HCT116 (cell line): ENCODE data around the gene FAM163B.

Experiments used
- ELF1 ChIP-seq: IDR thresholded peaks from 2 replicates; pipeline ENCODE4 v1.6.1; 2012; ENCODE audit warnings: low read depth, borderline replicate concordance
- MAX ChIP-seq: IDR thresholded peaks from 2 replicates; pipeline ENCODE4 v1.6.1; 2012
- POLR2A ChIP-seq: IDR thresholded peaks from 2 replicates; pipeline ENCODE4 v1.7.0; 2011; ENCODE audit warnings: borderline replicate concordance; ENCODE audit not compliant: insufficient read depth, insufficient read length; ENCODE audit errors: extremely low read depth
- POLR2AphosphoS5 ChIP-seq: IDR thresholded peaks from 2 replicates; pipeline ENCODE4 v1.6.1; 2011; ENCODE audit warnings: mild to moderate bottlenecking, low read depth, low read length, moderate library complexity
- TF ChIP-seq, protein P1 (sequence below), 3 experiments: fragments of 200-600 bp in 1 of 3; sonication (generic) in 1 of 3; IDR thresholded peaks in 2 of 3; conservative IDR thresholded peaks in 1 of 3; 2 replicates each; pipeline ENCODE4 v1.5.1; 2012 to 2017; ENCODE audit warnings: low read depth in 2 of 3, low read length in 2 of 3, antibody characterized with exemption in 1 of 3, borderline replicate concordance in 1 of 3, control low read depth in 1 of 3, mild to moderate bottlenecking in 1 of 3, mixed read lengths in 1 of 3, mixed run types in 1 of 3, moderate library complexity in 1 of 3; ENCODE audit not compliant: insufficient read depth in 1 of 3

- TF ChIP-seq POLR2A (no peak), POLR2AphosphoS5 (no peak), MAX (no peak), ELF1 (no peak)
- TF ChIP-seq, protein P1, sequence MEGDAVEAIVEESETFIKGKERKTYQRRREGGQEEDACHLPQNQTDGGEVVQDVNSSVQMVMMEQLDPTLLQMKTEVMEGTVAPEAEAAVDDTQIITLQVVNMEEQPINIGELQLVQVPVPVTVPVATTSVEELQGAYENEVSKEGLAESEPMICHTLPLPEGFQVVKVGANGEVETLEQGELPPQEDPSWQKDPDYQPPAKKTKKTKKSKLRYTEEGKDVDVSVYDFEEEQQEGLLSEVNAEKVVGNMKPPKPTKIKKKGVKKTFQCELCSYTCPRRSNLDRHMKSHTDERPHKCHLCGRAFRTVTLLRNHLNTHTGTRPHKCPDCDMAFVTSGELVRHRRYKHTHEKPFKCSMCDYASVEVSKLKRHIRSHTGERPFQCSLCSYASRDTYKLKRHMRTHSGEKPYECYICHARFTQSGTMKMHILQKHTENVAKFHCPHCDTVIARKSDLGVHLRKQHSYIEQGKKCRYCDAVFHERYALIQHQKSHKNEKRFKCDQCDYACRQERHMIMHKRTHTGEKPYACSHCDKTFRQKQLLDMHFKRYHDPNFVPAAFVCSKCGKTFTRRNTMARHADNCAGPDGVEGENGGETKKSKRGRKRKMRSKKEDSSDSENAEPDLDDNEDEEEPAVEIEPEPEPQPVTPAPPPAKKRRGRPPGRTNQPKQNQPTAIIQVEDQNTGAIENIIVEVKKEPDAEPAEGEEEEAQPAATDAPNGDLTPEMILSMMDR (IDR thresholded peaks at IDR 0.05 in 2 of 3, conservative IDR thresholded peaks at IDR 0.05 in 1 of 3; ENCODE audit: borderline replicate concordance in 1 of 3, insufficient read depth in 1 of 3, low read depth in 2 of 3, low read length in 2 of 3) = no peak
These were observed 37.7 kb downstream of the FAM163B start for GRCh38 chr9:133571391-133571890.
